Fibroblast of villous mesenchyme (primary cell): Measurements from ENCODE around the gene PDE1C. TPM values are rescaled to one million over a fixed set of nuclear protein-coding genes. Genes with fewer than 3 reads are reported as not detected.

Source experiments
- DNase-seq: peaks from one replicate; pipeline ENCODE4 v3.0.0-alpha.2; 2010; ENCODE audit warnings: low read depth
- H3K4me3 ChIP-seq: 2 replicates; pipeline ENCODE4 v1.5.1; 2011; ENCODE audit warnings: low read depth, mild to moderate bottlenecking, low read length
- total RNA-seq: library from RNA; depleted of rRNA; stranded (reverse); fragments of >200 nt; gene quantifications from 2 replicates; pipeline ENCODE4 v1.2.3, GENCODE V29; 2012
- TF ChIP-seq, protein P1 (sequence below): IDR thresholded peaks from 2 replicates; pipeline ENCODE4 v1.5.1; 2012; ENCODE audit warnings: low read depth, mild to moderate bottlenecking, low read length; ENCODE audit not compliant: insufficient read depth

Gene PDE1C
- total RNA-seq, 1 donor = 4.7 TPM

- no peak for DNase-seq
- TF ChIP-seq, protein P1, sequence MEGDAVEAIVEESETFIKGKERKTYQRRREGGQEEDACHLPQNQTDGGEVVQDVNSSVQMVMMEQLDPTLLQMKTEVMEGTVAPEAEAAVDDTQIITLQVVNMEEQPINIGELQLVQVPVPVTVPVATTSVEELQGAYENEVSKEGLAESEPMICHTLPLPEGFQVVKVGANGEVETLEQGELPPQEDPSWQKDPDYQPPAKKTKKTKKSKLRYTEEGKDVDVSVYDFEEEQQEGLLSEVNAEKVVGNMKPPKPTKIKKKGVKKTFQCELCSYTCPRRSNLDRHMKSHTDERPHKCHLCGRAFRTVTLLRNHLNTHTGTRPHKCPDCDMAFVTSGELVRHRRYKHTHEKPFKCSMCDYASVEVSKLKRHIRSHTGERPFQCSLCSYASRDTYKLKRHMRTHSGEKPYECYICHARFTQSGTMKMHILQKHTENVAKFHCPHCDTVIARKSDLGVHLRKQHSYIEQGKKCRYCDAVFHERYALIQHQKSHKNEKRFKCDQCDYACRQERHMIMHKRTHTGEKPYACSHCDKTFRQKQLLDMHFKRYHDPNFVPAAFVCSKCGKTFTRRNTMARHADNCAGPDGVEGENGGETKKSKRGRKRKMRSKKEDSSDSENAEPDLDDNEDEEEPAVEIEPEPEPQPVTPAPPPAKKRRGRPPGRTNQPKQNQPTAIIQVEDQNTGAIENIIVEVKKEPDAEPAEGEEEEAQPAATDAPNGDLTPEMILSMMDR = no peak
- no peak overlapping the region for H3K4me3 ChIP-seq
These were observed 78.8 kb downstream of the PDE1C start for GRCh38 chr7:31991406-31991805.

DNA sequence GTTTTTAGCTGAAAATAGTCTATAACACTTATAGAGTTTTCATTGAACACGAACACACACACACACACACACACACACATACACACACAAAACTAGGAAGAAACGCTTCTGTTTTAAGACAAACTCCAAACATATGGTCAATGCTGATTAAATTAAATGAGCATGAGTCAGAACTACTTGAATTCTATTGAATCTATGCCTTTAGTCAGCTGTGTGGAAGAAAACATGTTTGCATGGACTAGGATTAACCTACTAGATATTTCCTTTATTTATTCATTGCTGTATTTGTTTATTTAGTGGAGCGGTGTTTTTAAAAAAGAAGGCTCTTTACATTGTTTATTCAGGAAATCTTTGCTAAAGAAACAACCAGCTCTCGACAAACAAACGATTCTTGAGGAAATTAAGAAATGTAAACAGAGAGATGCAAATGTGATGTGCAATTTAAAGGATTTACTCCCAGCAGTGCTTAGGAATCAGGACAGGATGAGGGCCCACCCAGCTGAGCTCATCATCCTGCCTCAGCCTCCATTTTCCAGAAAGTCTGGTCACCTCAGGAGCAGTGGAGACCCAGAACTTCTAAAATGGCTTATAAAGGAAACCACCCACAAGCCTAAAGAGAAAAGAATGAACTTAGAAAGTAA is 83.2 kb downstream of the PDE1C start:
- peak; percentile 34 for DNase-seq
- no peak overlapping the region for H3K4me3 ChIP-seq
- TF ChIP-seq, protein P1 = no peak

DNA sequence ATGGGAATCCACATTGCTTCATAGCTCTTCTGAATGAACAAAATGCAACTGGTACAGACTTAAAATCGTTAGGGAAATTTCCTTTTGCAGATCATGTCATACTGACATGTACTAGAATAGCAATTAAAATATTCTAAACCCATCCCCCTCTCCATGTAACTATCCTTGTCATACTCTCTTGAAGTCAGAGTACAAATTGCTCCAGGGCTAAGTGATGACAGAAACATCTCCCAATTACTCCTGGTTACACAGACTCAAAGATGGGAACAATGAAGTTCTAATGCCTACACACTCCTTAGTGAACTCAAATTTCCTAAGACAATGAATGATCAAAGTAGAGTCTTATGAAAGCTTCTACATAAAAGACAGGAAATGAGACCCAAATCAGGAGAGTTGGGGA is 87.2 kb downstream of the PDE1C start:
- no peak for DNase-seq
- TF ChIP-seq, protein P1 = no peak
- H3K4me3 ChIP-seq = no peak overlapping the region

- H3K4me3 ChIP-seq = no peak overlapping the region
- DNase-seq = no peak
- TF ChIP-seq, protein P1 = no peak
These were observed 88.3 kb downstream of the PDE1C start for GRCh38 chr7:31981874-31982390.

DNA sequence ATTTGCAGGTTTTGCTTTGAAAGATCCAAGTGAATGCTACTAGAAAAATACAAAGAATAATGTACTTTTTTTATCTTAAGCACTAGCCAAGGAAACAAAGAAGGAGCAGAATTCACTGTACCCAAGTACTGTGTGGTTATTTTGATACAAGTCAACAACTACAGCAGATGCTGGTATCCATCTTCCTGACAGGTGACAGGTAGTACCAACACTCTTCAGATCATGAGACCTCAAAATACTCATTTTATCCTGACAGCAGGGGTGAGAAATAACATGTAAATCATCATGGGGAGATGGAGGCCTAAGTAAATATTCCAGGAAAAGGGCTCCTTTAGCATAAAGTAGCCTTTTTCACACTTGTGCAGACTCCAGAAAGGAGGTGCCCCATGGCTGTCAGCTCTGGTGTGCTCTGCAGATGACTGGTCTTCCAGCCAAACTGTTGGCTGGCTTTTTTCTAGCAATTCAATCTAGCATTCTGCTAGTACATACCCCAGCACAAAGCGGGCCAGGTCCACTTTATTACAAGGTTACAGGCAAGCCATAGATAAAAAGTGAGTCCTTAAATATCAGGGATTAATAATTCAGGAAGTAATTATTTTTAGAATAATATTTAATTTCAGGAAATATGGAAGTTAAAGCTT is 90.4 kb downstream of the PDE1C start:
- H3K4me3 ChIP-seq = no peak overlapping the region
- DNase-seq = no peak
- TF ChIP-seq, protein P1 = no peak

GRCh38 chr7:31975546-31975945 is 94.7 kb downstream of the PDE1C start:
- TF ChIP-seq, protein P1 = no peak
- no peak for DNase-seq
- H3K4me3 ChIP-seq = no peak overlapping the region
